Measurements from ENCODE around the gene RWDD1.

- TF ChIP-seq CTCF (IDR thresholded peaks at IDR 0.05) (no peak), POLR2A (IDR thresholded peaks at IDR 0.05) (no peak), POLR2AphosphoS5 (IDR thresholded peaks at IDR 0.05) (no peak)
Measured at GRCh38 chr6:116629563-116629981, 58.3 kb downstream of the RWDD1 start.

Data from gastroesophageal sphincter (tissue), 3 donors.